Liver (tissue), 9 donors: ENCODE data around the gene LNX1. TPM values are rescaled to one million over a fixed set of nuclear protein-coding genes. Genes with fewer than 3 reads are reported as not detected.

Experiments used
- DNase-seq: peaks from one replicate; pipeline ENCODE4 v3.0.0-alpha.2; 2017; ENCODE audit warnings: low spot score
- H3K27ac ChIP-seq, 2 donors: one replicate each; pipeline ENCODE4 v1.7.0; 2013; ENCODE audit warnings: inconsistent platforms in 2 of 2, low read length in 2 of 2, control low read depth in 1 of 2, low read depth in 1 of 2, mild to moderate bottlenecking in 1 of 2
- H3K27me3 ChIP-seq, 4 donors: one replicate each; pipeline versions ENCODE4 v1.6.1 to v1.7.0; 2013; ENCODE audit warnings: low read length in 3 of 4, inconsistent platforms in 1 of 4, mild to moderate bottlenecking in 1 of 4, moderate library complexity in 1 of 4; ENCODE audit not compliant: control insufficient read depth in 4 of 4, insufficient read depth in 4 of 4
- H3K36me3 ChIP-seq, 4 donors: one replicate each; pipeline versions ENCODE4 v1.6.1 to v1.7.0; 2013; ENCODE audit warnings: low read length in 3 of 4, mild to moderate bottlenecking in 3 of 4, low read depth in 1 of 4, moderate library complexity in 1 of 4; ENCODE audit not compliant: control insufficient read depth in 4 of 4, insufficient read depth in 3 of 4
- H3K4me1 ChIP-seq, 4 donors: one replicate each; pipeline versions ENCODE4 v1.6.1 to v1.7.0; 2013; ENCODE audit warnings: low read length in 3 of 4, mild to moderate bottlenecking in 3 of 4, moderate library complexity in 1 of 4; ENCODE audit not compliant: control insufficient read depth in 4 of 4, insufficient read depth in 4 of 4
- H3K4me3 ChIP-seq, 3 donors: one replicate each; pipeline versions ENCODE4 v1.6.1 to v1.7.0; 2013; ENCODE audit warnings: low read length in 3 of 3, control low read depth in 1 of 3, low read depth in 1 of 3, mild to moderate bottlenecking in 1 of 3
- H3K9ac ChIP-seq, 2 donors: one replicate each; pipeline ENCODE4 v1.7.0; 2013; ENCODE audit warnings: low read length in 2 of 2, mild to moderate bottlenecking in 2 of 2, moderate library complexity in 2 of 2, control low read depth in 1 of 2, low read depth in 1 of 2
- H3K9me3 ChIP-seq, 4 donors: one replicate each; pipeline versions ENCODE4 v1.6.1 to v1.7.0; 2013; ENCODE audit warnings: low read length in 3 of 4; ENCODE audit not compliant: control insufficient read depth in 4 of 4
- ATF3 ChIP-seq: IDR thresholded peaks from 2 replicates; pipeline ENCODE4 v1.6.1; 2016; ENCODE audit warnings: antibody characterized with exemption
- CTCF ChIP-seq: fragments of 150-350 bp; IDR thresholded peaks from 2 replicates; pipeline ENCODE4 v1.5.1; 2017; ENCODE audit warnings: improper control_type of control experiment, low read depth, low read length; ENCODE audit not compliant: missing input control
- EGR1 ChIP-seq, 2 donors: IDR thresholded peaks; 2 replicates each; pipeline ENCODE4 v1.6.1; 2016 to 2018; ENCODE audit warnings: antibody characterized with exemption in 2 of 2, low read depth in 2 of 2
- FOXA1 ChIP-seq: IDR thresholded peaks from 2 replicates; pipeline ENCODE4 v1.6.1; 2016; ENCODE audit warnings: antibody characterized with exemption
- FOXA2 ChIP-seq: IDR thresholded peaks from 2 replicates; pipeline ENCODE4 v1.6.1; 2016; ENCODE audit warnings: antibody characterized with exemption
- GABPA ChIP-seq, 2 donors: IDR thresholded peaks in 1 of 2; conservative IDR thresholded peaks in 1 of 2; 2 replicates each; pipeline ENCODE4 v1.6.1; 2016; ENCODE audit warnings: antibody characterized with exemption in 2 of 2, mild to moderate bottlenecking in 1 of 2, moderate library complexity in 1 of 2
- HNF4A ChIP-seq, 2 donors: conservative IDR thresholded peaks; 2 replicates each; pipeline ENCODE4 v1.6.1; 2016; ENCODE audit warnings: antibody characterized with exemption in 2 of 2, mild to moderate bottlenecking in 2 of 2
- HNF4G ChIP-seq: IDR thresholded peaks from 2 replicates; pipeline ENCODE4 v1.6.1; 2016; ENCODE audit warnings: antibody characterized with exemption
- JUND ChIP-seq, 2 donors: IDR thresholded peaks; 2 replicates each; pipeline ENCODE4 v1.6.1; 2016; ENCODE audit warnings: antibody characterized with exemption in 2 of 2
- MAX ChIP-seq: IDR thresholded peaks from 2 replicates; pipeline ENCODE4 v1.6.1; 2016; ENCODE audit warnings: antibody characterized with exemption
- NR2F2 ChIP-seq: IDR thresholded peaks from 2 replicates; pipeline ENCODE4 v1.6.1; 2016; ENCODE audit warnings: antibody characterized with exemption
- RAD21 ChIP-seq, 2 donors: IDR thresholded peaks; 2 replicates each; pipeline ENCODE4 v1.6.1; 2016; ENCODE audit warnings: antibody characterized with exemption in 2 of 2, mild to moderate bottlenecking in 2 of 2
- REST ChIP-seq: IDR thresholded peaks from 2 replicates; pipeline ENCODE4 v1.6.1; 2016; ENCODE audit warnings: antibody characterized with exemption, mild to moderate bottlenecking
- RXRA ChIP-seq, 2 donors: IDR thresholded peaks; 2 replicates each; pipeline ENCODE4 v1.6.1; 2017 to 2018; ENCODE audit warnings: antibody characterized with exemption in 2 of 2, mild to moderate bottlenecking in 1 of 2
- SP1 ChIP-seq: IDR thresholded peaks from 2 replicates; pipeline ENCODE4 v1.6.1; 2018; ENCODE audit warnings: antibody characterized with exemption, mild to moderate bottlenecking
- TAF1 ChIP-seq: conservative IDR thresholded peaks from 2 replicates; pipeline ENCODE4 v1.6.1; 2016; ENCODE audit warnings: antibody characterized with exemption, mild to moderate bottlenecking
- YY1 ChIP-seq: IDR thresholded peaks from 2 replicates; pipeline ENCODE4 v1.6.1; 2016; ENCODE audit warnings: antibody characterized with exemption, mild to moderate bottlenecking
- ZBTB33 ChIP-seq: IDR thresholded peaks from 2 replicates; pipeline ENCODE4 v1.6.1; 2016; ENCODE audit warnings: antibody characterized with exemption
- WGBS: extraction: QIAGEN DNeasy Blood & Tissue Kit; methylation state at CpG from one replicate; pipeline ENCODE4 v1.1.7; 2013; 5-methylcytosine and 5-hydroxymethylcytosine counted together
- polyA plus RNA-seq, 2 donors: library from polyadenylated mRNA; stranded (reverse) in 1 of 2; unstranded in 1 of 2; fragments of 200-250 nt in 1 of 2; fragments of >200 nt in 1 of 2; fragmentation: Nextera tagmentation in 1 of 2; extraction: Ambion mirVana in 1 of 2; gene quantifications; one replicate each; pipeline versions ENCODE4 v1.2.1 to v1.2.3, GENCODE V29; 2013 to 2015
- total RNA-seq, 2 donors: library from RNA; depleted of rRNA; stranded (reverse); fragments of >200 nt; gene quantifications; one replicate each; pipeline ENCODE4 v1.2.3, GENCODE V29; 2014
- donor health status: healthy.
- donor health status: healthy.
- donor health status: healthy.
- donor health status: healthy.
- donor health status: healthy.

LNX1 gene
- total and polyA plus RNA-seq, 4 donors, result 1.5 to 3.4 (median 2.3) TPM

GRCh38 chr4:53465281-53465680, 126.0 kb downstream of the LNX1 start:
- Histone ChIP-seq H3K27ac (no peak overlapping the region), H3K9me3 (peaks cover 0 to 2% (median 0%) of the 10 kb centered on the region in 4 donors), H3K9ac (no peak overlapping the region), H3K27me3 (no peaks in the 10 kb centered on the region), H3K36me3 (peaks cover 0 to 23% (median 11%) of the 10 kb centered on the region in 4 donors), H3K4me3 (no peak overlapping the region), H3K4me1 (no peaks in the 10 kb centered on the region)
- WGBS, result 87% methylated on average over 2 of the region's 2 CpGs
- no peak for DNase-seq
- TF ChIP-seq FOXA1 (no peak), REST (no peak), YY1 (no peak), MAX (no peak), FOXA2 (no peak), JUND (IDR thresholded peaks at IDR 0.05) (no peak), HNF4G (no peak), CTCF (no peak), SP1 (no peak), RAD21 (IDR thresholded peaks at IDR 0.05) (no peak), TAF1 (no peak), EGR1 (IDR thresholded peaks at IDR 0.05; ENCODE audit: low read depth in 2 of 2) (no peak), ATF3 (no peak), GABPA (IDR thresholded peaks at IDR 0.05 in 1 of 2, conservative IDR thresholded peaks at IDR 0.05 in 1 of 2) (no peak), ZBTB33 (no peak), RXRA (IDR thresholded peaks at IDR 0.05) (no peak), NR2F2 (no peak), HNF4A (conservative IDR thresholded peaks at IDR 0.05) (no peak)
